GM20431 (cell line): Measurements from ENCODE around the gene ATP8A2.
"Not testable (repeated sequence)": the region's sequence is repeated elsewhere in the genome, so short reads cannot be mapped to it uniquely, and the experiment has no call there.

Experiments used
- in situ Hi-C: fragments of 300-500 bp; cut with MseI, MboI; formaldehyde crosslinking; loops from one replicate; pipeline ENCODE4 v1.15.0; 2020; ENCODE audit warnings: low sequenced_read_pairs; ENCODE audit not compliant: unreplicated experiment

The ATP8A2 gene

GRCh38 chr13:25371875-25372283 is at the start of gene ATP8A2:
Gene ATP8A2, plus strand, starts transcription at chr13:25371974. Its CDS starts 239 bp downstream, at chr13:25372213.
- in situ Hi-C loops, result no loop called here

- in situ Hi-C loops, result no loop called here
Measured at GRCh38 chr13:25324100-25324499, 47.7 kb upstream of the ATP8A2 start.

- in situ Hi-C loops, result no loop called here
Measured at GRCh38 chr13:25329706-25330105, 42.1 kb upstream of the ATP8A2 start.

GRCh38 chr13:25330541-25330940 is 41.2 kb upstream of the ATP8A2 start:
- in situ Hi-C loops, result no loop called here

- in situ Hi-C loops, result no loop called here
Measured at GRCh38 chr13:25335856-25336255, 35.9 kb upstream of the ATP8A2 start.

GRCh38 chr13:25345576-25345975 is 26.2 kb upstream of the ATP8A2 start:
- in situ Hi-C loops, result no loop called here

- in situ Hi-C loops, result no loop called here
Measured at GRCh38 chr13:25347151-25347550, 24.6 kb upstream of the ATP8A2 start.

GRCh38 chr13:25351404-25351803 is 20.4 kb upstream of the ATP8A2 start:
- in situ Hi-C loops, result no loop called here

- in situ Hi-C loops, result no loop called here
Measured at GRCh38 chr13:25352230-25352629, 19.5 kb upstream of the ATP8A2 start.

- in situ Hi-C loops, result no loop called here
Measured at GRCh38 chr13:25352806-25353205, 19.0 kb upstream of the ATP8A2 start.

- in situ Hi-C loops, result no loop called here
Measured at GRCh38 chr13:25353344-25353743, 18.4 kb upstream of the ATP8A2 start.

- in situ Hi-C loops, result no loop called here
Measured at GRCh38 chr13:25354377-25354776, 17.4 kb upstream of the ATP8A2 start.

GRCh38 chr13:25360443-25360842 is 11.3 kb upstream of the ATP8A2 start:
- in situ Hi-C loops, result not testable (repeated sequence)

- in situ Hi-C loops, result no loop called here
Measured at GRCh38 chr13:25365720-25366235, 6.0 kb upstream of the ATP8A2 start.

GRCh38 chr13:25371158-25371874 is 458 bp upstream of the ATP8A2 start:
- in situ Hi-C loops, result no loop called here

- in situ Hi-C loops, result no loop called here
Measured at GRCh38 chr13:25372284-25373081, 709 bp downstream of the ATP8A2 start.

GRCh38 chr13:25375727-25376358 is 4.1 kb downstream of the ATP8A2 start:
- in situ Hi-C loops, result no loop called here

- in situ Hi-C loops, result no loop called here
Measured at GRCh38 chr13:25377244-25377962, 5.6 kb downstream of the ATP8A2 start.

GRCh38 chr13:25378528-25378927 is 6.8 kb downstream of the ATP8A2 start:
- in situ Hi-C loops, result no loop called here

GRCh38 chr13:25379011-25379410 is 7.2 kb downstream of the ATP8A2 start:
- in situ Hi-C loops, result no loop called here
